Activated CD4-positive, alpha-beta T cell treated with anti-CD3 and anti-CD28 coated beads, Interleukin-2, amount 10 ng/mL, durations not matched to agents 7 days and 5 days (primary cell): ENCODE measurements around the gene CHID1. TPM values are rescaled to one million over a fixed set of nuclear protein-coding genes. Genes with fewer than 3 reads are reported as not detected.

Experiments
- CTCF ChIA-PET: fragments of 350-600 bp; sonication (Branson Sonifier 250); formaldehyde crosslinking; loops from one replicate; lab custom pipeline; 2021; ENCODE audit warnings: antibody characterized with exemption; lab: Charles Lee
- POLR2A ChIA-PET: fragments of 350-600 bp; sonication (Branson Sonifier 250); formaldehyde crosslinking; loops from one replicate; lab custom pipeline; 2021; ENCODE audit warnings: antibody characterized with exemption; lab: Charles Lee
- DNase-seq: peaks from one replicate; pipeline ENCODE4 v3.0.0-alpha.2; 2020
- H3K27ac Mint-ChIP-seq: one replicate; pipeline ENCODE4 v1.8.0; 2021; ENCODE audit warnings: mild to moderate bottlenecking, moderate library complexity, mixed read lengths
- H3K27me3 Mint-ChIP-seq: one replicate; pipeline ENCODE4 v1.8.0; 2021; ENCODE audit warnings: mixed read lengths
- H3K36me3 Mint-ChIP-seq: one replicate; pipeline ENCODE4 v1.8.0; 2021; ENCODE audit warnings: low read depth, mixed read lengths
- H3K4me1 Mint-ChIP-seq: one replicate; pipeline ENCODE4 v1.8.0; 2021; ENCODE audit warnings: mixed read lengths
- H3K4me3 Mint-ChIP-seq: one replicate; pipeline ENCODE4 v1.8.0; 2021; ENCODE audit warnings: mild to moderate bottlenecking, moderate library complexity, mixed read lengths
- H3K9me3 Mint-ChIP-seq: one replicate; pipeline ENCODE4 v1.8.0; 2021; ENCODE audit warnings: mixed read lengths
- total RNA-seq, 2 experiments: library from RNA; stranded (reverse); gene quantifications; one replicate each; pipeline ENCODE4 v1.2.3, GENCODE V29; 2021

CHID1 gene
- total RNA-seq, 2 experiments from 2014 or later = 42.6 to 45.5 TPM

DNA sequence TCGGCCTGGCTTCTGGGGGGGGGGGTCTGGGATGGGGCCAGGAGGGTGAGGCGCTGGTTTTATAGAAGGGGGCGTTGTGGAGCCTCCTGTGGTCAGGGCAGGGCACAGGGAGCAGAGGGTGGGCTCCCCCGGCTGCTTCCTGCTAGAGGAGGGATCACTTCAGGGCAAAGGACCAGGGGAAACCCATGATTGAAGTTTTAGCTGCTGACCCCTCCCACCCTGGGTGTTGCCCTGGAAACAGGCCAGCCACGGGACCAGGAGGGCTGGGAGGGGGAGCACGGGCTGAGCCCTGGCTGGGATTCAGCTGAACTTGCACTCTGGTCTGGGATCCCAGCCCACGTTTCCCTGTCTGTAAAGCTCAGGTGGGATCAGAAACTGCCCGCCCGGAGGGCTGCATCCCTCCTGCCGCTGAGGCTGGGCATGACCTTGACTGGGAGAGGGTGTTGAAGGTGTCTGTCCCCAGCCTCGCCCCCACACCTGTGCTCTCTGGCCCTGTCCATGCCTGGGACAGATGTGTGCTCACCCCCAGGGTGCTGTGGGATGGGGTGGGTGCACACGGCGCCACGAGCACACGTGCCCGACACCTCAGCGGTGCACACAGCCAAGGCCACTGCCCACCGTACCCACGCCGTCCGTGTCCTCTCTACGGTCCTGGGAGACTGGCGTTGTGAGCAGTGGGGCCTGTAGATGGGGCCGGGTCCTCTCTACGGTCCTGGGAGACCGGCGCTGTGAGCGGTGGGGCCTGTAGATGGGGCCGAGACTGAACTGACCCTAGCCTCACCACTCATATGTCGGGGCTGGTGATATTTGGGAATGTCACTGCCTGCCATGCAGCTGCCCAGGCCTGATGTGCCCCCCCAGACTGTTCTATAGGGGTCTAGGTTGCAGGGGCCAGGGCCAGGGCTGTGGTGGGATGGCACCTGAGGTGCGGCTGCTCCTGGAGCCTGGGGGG is 65.6 kb downstream of the CHID1 start:
- ChIA-PET POLR2A (no interaction called here), CTCF (interaction anchor here (0.6 kb wide), 1 partner anchor 730 kb away, joined by 3 read pairs; no protein-coding TSS in a partner anchor)
- Mint-ChIP-seq H3K4me3 (no peak overlapping the region), H3K9me3 (no peaks in the 10 kb centered on the region), H3K36me3 (peaks cover 3% of the 10 kb centered on the region), H3K4me1 (peaks cover 33% of the 10 kb centered on the region), H3K27me3 (peaks cover 2% of the 10 kb centered on the region), H3K27ac (no peak overlapping the region)
- DNase-seq = no peak

DNA sequence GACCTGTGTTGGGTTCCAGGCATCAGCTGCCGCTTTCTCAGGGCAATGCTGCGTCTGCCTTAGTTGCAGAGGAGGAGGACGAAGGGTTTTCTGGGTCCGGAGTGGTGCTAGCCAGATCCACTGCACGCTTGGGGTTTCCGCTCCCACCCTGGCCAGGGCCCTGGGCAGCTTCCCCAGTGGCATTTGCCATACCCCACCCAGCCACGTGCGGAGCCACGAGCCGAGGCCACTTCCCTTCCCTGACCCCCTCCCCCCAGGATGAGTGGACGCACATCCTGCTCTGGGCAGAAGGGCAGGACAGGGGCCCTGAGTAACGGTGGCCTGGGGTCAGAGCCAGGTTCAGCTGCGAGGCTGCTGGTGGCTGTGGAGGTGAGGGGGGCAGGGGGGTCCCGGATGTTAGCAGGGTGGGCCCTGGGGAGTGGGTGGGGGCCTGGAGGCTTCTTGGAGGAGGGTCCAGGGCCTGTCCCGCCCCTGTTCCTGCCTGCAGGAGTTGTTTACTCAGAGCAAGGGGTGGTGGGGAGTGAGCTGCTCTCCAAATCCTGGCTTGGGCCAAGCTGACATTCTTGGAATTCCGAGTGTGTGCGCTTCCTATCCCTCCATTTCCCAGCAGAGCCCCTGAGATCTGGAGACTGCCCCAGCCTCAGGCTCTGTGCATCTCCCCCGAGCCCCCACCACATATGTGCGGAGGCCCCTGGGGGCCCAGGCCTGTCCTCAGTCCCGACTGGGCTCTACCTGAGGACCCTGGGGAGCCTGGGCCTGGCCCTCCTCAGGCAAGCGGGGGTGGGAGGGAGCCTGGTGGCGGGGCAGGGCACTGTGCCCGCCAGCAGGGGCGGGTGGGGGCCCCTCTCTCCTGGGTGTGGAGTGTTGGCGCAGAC is 66.6 kb downstream of the CHID1 start:
- no peak for DNase-seq
- peak overlapping the region; percentile 70 for H3K4me3 Mint-ChIP-seq
- ChIA-PET POLR2A (no interaction called here), CTCF (interaction anchor here (0.8 to 1.4 kb wide), 3 partner anchors 11 to 68 kb away, joined by 3 to 4 read pairs (median 3); partner anchors contain the start of genes CD151 and CRACR2B)
- H3K36me3 Mint-ChIP-seq = peaks cover 3% of the 10 kb centered on the region
- peaks cover 34% of the 10 kb centered on the region for H3K4me1 Mint-ChIP-seq
- peak overlapping the region; percentile 42 for H3K27ac Mint-ChIP-seq
- no peaks in the 10 kb centered on the region for H3K9me3 Mint-ChIP-seq
- peaks cover 2% of the 10 kb centered on the region for H3K27me3 Mint-ChIP-seq

DNA sequence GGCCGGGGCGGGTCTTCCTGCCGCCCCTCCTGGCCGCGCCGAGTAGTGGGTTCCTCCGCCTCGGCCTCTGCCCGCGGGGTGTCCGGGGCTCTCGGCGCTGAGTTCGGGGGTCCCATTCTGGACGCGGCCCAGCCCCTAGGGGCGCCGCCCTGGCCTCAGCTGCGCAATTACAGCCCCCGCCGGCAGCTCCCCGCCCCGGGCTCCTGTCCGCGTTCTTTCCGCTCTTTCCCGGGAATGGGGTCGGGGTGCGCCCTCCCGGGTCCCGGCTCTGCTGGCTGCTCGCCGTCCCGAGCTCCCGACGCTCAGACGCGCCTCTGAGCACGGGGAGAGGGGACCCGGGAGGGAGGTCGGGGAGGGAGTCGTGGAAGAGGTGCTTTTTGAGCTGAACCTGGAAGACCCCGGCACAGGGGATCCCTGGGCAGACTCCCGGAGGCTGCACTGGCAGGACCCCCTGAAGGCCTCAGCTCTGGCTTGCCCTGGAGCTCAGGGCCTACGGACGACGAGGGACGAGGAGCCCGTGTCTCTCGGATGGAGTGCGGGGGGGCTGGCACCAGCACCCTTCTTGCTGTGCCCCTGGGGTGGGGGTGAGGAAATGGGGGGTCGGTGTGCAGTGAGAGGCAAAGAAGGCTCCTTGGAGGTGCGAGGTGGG is 67.4 kb downstream of the CHID1 start:
- Mint-ChIP-seq H3K4me3 (peak overlapping the region; percentile 70), H3K27me3 (peaks cover 2% of the 10 kb centered on the region), H3K9me3 (no peaks in the 10 kb centered on the region), H3K4me1 (peaks cover 29% of the 10 kb centered on the region), H3K27ac (peak overlapping the region; percentile 42), H3K36me3 (peaks cover 5% of the 10 kb centered on the region)
- ChIA-PET POLR2A (no interaction called here), CTCF (interaction anchor here (0.7 to 1.8 kb wide), 6 partner anchors 10 to 69 kb away, joined by 3 to 4 read pairs (median 3); partner anchors contain the start of genes CD151 and CRACR2B)
- no peak for DNase-seq

DNA sequence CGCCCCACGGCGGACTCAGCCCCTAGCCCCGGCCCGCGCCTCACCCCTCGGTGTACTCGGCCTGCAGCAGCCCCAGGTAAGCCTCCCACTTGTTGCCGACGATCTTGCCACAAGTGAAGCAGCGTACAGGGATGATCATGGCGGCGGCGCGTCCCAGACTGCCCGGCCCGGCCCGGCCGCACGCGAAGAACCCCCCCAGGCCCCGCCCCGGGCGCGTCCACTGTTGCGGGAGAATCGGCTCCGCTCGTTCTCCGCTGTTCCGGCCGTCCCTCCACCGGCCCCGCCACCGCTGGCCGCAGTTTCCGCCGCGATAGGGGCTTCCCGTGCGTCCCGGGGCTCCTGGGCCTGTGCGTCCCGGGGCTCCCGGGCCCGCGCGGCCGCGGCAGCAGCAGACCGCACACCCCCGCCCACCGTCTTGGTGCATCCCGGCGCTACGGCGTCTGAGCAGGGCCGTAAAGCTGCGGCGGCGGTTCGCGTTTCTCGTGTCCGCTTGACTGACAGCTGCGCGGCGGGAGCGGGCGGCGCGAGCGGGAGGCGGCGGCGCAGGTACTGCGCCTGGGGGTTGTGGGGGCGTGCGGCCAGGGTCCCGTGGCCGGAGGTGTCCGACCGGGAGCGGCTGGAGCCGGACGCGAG is 68.1 kb downstream of the CHID1 start, which contains the start of the genes POLR2L and TSPAN4:
POLR2L (minus strand) TSS at position 160 of the 633 bp plus-strand sequence; CDS start at position 139, 21 bp downstream.
TSPAN4 (plus strand) TSS at position 483 of the 633 bp plus-strand sequence. CDS start 7,453 bp downstream, outside the sequence.
- peak; percentile 87 for DNase-seq
- Mint-ChIP-seq H3K9me3 (no peaks in the 10 kb centered on the region), H3K27me3 (peaks cover 2% of the 10 kb centered on the region), H3K4me3 (peak within 1 kb of the TSS; percentile 81), H3K27ac (peak within 1 kb of the TSS; percentile 86), H3K36me3 (peaks cover 5% of the 10 kb centered on the region), H3K4me1 (peaks cover 29% of the 10 kb centered on the region)
- POLR2A ChIA-PET = no interaction called here
- CTCF ChIA-PET = interaction anchor here (1.0 to 1.8 kb wide), 5 partner anchors 12 to 732 kb away, joined by 3 to 4 read pairs (median 4); partner anchors contain the start of gene CRACR2B

DNA sequence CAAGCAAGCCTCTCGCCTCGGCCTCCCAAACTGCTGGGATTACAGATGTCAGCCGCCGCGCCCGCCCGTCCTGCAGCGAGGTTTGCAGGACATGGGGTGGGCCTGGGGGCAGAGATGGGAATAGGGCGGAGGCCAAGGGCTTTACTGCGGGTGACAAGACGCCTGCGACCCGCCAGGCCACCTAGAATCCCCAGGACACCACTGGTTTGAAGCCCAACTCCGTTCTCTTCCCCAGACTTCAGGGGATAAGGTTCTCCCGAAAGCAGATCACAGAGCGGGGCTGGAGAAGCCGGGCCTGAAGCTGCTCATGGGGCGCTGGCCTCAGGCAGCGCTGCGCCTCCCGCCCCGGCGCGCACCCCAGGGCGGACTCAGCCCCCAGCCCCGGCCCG is 68.6 kb downstream of the CHID1 start:
- H3K27me3 Mint-ChIP-seq = peaks cover 2% of the 10 kb centered on the region
- peaks cover 29% of the 10 kb centered on the region for H3K4me1 Mint-ChIP-seq
- H3K36me3 Mint-ChIP-seq = peaks cover 5% of the 10 kb centered on the region
- H3K4me3 Mint-ChIP-seq = peak overlapping the region; percentile 81
- no peaks in the 10 kb centered on the region for H3K9me3 Mint-ChIP-seq
- ChIA-PET CTCF (interaction anchor here (1.0 to 1.8 kb wide), 4 partner anchors 9 to 733 kb away, joined by 3 to 7 read pairs (median 4); partner anchors contain the start of gene CD151), POLR2A (no interaction called here)
- DNase-seq = no peak
- H3K27ac Mint-ChIP-seq = peak overlapping the region; percentile 84

DNA sequence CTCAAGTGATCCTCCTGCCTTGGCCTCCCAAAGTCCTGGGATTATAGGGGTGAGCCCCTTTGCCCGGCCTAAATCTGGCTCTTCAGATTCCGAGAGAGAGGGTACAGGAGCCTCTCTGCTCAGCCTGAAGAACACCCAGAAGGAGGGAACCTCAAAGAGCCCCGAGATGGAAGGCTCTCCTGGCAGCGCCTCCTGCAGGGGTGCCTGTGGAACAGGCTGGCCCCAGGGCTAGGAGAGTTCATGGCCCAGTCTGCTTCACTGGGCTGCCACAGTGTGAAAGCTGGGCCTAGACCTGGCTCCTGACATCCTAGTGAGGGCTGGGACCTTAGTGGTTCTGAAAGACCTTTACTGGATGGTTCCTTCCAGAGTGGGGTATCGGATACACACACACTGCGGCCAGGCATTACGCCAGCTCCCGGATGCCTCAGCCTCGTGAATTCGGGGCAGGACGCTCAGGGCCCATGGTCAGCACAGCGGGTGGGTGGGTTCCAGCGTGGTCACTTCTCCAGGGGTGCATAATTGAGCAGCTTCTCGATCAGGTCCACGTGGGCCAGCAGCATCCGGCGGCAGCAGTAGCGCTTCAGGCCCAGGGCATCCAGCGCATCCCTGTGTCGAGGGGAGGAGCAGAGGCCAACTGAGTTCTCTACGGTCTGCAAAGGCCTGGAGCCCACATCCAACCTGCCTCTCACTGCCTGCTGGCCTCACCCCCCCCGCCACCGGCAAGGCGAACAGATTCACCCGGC is 70.6 kb downstream of the CHID1 start:
- Mint-ChIP-seq H3K4me3 (peak overlapping the region; percentile 81), H3K27me3 (peaks cover 2% of the 10 kb centered on the region), H3K4me1 (peaks cover 28% of the 10 kb centered on the region), H3K36me3 (peaks cover 5% of the 10 kb centered on the region), H3K9me3 (no peaks in the 10 kb centered on the region), H3K27ac (peak overlapping the region; percentile 63)
- no peak for DNase-seq
- POLR2A ChIA-PET = no interaction called here
- CTCF ChIA-PET = interaction anchor here (1.8 kb wide), 1 partner anchor 7 kb away, joined by 7 read pairs; the partner anchor contains the start of gene CD151

DNA sequence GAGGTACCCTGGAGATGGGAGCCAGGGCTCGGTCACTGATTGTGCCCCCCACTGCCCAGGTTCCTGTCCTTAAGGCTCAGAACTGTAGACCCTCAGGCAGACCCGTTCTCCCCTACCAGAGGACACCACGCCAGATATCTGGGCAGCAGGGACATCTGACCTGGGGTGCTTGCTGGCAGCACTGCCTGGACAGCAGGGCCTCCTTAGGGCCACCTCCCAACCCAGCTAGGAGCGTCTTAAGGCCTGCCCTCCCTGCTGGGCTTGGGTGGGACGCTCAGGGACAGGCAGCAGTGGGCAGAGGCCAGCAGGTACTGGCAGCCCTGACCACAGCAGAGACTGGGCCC is 71.4 kb downstream of the CHID1 start:
- DNase-seq = no peak
- Mint-ChIP-seq H3K27ac (no peak overlapping the region), H3K27me3 (peaks cover 2% of the 10 kb centered on the region), H3K36me3 (peaks cover 5% of the 10 kb centered on the region), H3K4me1 (peaks cover 24% of the 10 kb centered on the region), H3K9me3 (no peaks in the 10 kb centered on the region), H3K4me3 (no peak overlapping the region)
- ChIA-PET CTCF (no interaction called here), POLR2A (no interaction called here)

DNA sequence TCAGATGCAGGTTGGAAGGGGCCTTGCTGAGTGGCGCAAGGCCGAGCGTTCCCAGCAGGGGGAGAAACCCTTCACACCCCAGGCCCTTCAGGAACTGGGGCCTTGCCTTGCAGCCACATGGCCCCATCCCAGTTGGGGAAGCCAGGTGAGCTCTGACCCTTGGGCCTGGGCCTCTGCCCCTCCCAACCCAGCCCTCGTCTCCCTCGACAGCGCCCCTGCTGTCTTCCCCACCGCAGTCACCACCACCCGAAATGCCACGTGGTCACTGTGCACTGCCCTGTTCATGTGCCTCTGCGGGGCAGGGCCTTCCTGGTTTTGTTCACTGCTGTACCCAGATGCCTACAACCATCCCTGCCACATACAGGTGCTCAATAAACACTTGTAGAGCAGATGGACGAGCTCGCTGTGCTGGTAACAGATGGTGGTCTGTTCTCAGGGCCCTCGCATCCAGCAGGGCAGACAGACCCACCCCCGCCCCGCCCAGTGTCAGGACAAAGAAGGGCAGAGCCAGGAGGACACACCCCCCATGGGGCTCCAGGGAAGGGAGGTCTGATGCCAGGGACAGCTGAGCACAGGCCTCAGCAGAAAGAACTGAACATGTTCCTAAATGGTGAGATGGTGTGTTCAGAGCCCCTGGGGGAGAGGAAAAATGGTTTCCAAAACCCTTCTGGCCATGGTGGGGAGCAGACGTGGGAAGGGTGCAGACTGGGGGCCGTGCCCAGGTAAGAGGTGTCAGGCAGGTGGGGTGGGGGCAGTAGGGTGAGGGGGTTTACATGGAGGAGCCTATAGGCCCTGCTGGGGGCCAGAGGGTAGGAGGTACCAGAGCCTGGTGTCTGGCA is 72.0 kb downstream of the CHID1 start:
- Mint-ChIP-seq H3K9me3 (no peaks in the 10 kb centered on the region), H3K4me1 (peaks cover 26% of the 10 kb centered on the region), H3K4me3 (no peak overlapping the region), H3K27me3 (peaks cover 5% of the 10 kb centered on the region), H3K27ac (no peak overlapping the region), H3K36me3 (peaks cover 5% of the 10 kb centered on the region)
- POLR2A ChIA-PET = no interaction called here
- CTCF ChIA-PET = interaction anchor here (0.7 to 0.9 kb wide), 2 partner anchors 10 to 68 kb away, joined by 3 read pairs; no protein-coding TSS in a partner anchor
- no peak for DNase-seq

DNA sequence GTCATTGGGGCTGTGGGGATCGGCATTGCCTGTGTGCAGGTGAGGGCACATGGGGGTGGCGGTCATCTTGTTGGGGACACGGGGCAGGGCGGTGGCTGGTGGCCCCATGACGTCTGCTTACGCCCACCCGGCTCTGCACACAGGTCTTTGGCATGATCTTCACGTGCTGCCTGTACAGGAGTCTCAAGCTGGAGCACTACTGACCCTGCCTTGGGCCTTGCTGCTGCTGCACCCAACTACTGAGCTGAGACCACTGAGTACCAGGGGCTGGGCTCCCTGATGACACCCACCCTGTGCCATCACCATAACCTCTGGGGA is 72.7 kb downstream of the CHID1 start:
- Mint-ChIP-seq H3K4me1 (peaks cover 24% of the 10 kb centered on the region), H3K4me3 (no peak overlapping the region), H3K36me3 (peaks cover 5% of the 10 kb centered on the region), H3K9me3 (no peaks in the 10 kb centered on the region), H3K27me3 (peaks cover 4% of the 10 kb centered on the region), H3K27ac (no peak overlapping the region)
- CTCF ChIA-PET = interaction anchor here (0.7 to 0.9 kb wide), 2 partner anchors 11 to 68 kb away, joined by 3 read pairs; no protein-coding TSS in a partner anchor
- no peak for DNase-seq
- POLR2A ChIA-PET = no interaction called here

DNA sequence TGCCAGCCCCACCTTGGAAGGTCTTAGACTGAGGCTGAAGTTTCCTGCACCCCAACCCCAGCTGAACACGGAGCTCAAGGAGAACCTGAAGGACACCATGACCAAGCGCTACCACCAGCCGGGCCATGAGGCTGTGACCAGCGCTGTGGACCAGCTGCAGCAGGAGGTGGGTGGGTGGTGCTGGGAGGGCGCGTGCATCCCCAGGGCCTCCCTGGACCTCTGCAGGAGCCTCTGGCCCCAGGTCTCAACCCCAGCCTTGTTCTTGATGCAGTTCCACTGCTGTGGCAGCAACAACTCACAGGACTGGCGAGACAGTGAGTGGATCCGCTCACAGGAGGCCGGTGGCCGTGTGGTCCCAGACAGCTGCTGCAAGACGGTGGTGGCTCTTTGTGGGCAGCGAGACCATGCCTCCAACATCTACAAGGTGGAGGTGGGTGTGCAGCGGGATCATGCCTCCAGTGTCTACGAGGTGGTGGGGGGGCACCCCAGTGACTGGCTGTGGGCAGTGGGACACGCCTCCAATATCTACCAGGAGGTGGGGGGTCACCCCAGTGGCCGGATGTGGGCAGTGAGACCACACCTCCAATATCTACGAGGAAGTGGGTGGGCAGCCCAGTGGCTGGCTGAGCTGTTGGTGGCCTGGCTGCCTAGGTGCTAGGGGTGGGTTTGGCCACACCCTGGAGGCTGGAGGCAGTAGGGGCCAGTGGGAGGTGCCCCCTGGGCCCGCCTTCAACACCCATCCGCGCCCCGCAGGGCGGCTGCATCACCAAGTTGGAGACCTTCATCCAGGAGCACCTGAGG is 73.2 kb downstream of the CHID1 start:
- POLR2A ChIA-PET = no interaction called here
- H3K4me3 Mint-ChIP-seq = no peak overlapping the region
- CTCF ChIA-PET = interaction anchor here (0.9 kb wide), 1 partner anchor 11 kb away, joined by 3 read pairs; no protein-coding TSS in a partner anchor
- H3K4me1 Mint-ChIP-seq = peaks cover 24% of the 10 kb centered on the region
- peaks cover 4% of the 10 kb centered on the region for H3K27me3 Mint-ChIP-seq
- H3K27ac Mint-ChIP-seq = no peak overlapping the region
- no peaks in the 10 kb centered on the region for H3K9me3 Mint-ChIP-seq
- H3K36me3 Mint-ChIP-seq = peaks cover 5% of the 10 kb centered on the region
- DNase-seq = no peak
